HUES48 (cell line): ENCODE measurements around the gene ADCY7.

ENCODE experiments used
- H3K27ac ChIP-seq: one replicate; pipeline ENCODE4 v1.7.0; 2013; ENCODE audit warnings: low read depth, low read length, inconsistent platforms
- H3K27me3 ChIP-seq: 2 replicates; pipeline ENCODE4 v1.6.1; 2013; ENCODE audit warnings: mild to moderate bottlenecking, low read length; ENCODE audit not compliant: control insufficient read depth, insufficient read depth
- H3K36me3 ChIP-seq: 2 replicates; pipeline ENCODE4 v1.6.1; 2013; ENCODE audit warnings: low read length; ENCODE audit not compliant: control insufficient read depth, insufficient read depth
- H3K4me1 ChIP-seq: 2 replicates; pipeline ENCODE4 v1.6.1; 2013; ENCODE audit warnings: mild to moderate bottlenecking, low read length; ENCODE audit not compliant: control insufficient read depth, insufficient read depth
- H3K4me3 ChIP-seq: 2 replicates; pipeline ENCODE4 v1.5.1; 2013; ENCODE audit warnings: mild to moderate bottlenecking, low read depth, low read length
- H3K9ac ChIP-seq: 2 replicates; pipeline ENCODE4 v1.6.1; 2013; ENCODE audit warnings: mild to moderate bottlenecking, low read depth, low read length, moderate library complexity
- H3K9me3 ChIP-seq: 2 replicates; pipeline ENCODE4 v1.6.1; 2013; ENCODE audit warnings: low read length; ENCODE audit not compliant: control insufficient read depth, insufficient read depth

Gene ADCY7

DNA sequence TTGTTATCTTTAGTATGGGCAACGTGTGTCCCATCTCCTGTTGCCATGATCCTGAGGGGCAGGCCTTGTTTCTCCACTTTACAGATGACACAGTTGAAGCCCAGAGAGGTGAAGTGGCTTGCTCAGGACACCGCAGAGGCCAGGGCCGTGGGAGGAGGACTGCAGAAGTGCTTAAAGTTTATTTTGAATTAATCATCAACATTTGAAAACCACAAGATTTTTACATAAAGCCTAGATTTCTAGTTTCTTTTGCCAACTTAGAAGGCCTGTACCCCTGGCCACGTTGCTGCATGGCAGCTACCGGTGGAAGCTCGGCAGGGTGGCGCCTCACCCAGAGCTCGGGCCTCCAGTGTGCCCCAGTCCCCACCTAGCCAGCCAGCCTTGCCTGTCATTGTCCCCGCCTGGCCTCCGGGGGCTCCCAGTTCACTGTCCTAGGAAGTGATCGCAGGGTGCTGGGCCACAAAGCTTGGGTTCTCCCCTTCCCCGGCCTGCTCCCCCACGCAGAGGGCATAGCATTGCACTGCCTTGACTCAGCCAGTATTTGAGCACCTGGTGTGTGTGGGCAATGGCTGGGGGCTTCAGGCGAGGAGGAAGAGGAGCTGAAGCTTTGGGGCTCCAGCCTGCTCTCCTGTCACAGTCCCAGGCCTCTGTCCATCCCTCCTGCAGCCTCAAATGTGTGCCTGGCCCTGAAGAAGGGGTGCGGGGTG is 14.8 kb upstream of the ADCY7 start:
- Histone ChIP-seq H3K27me3 (peaks cover 4% of the 10 kb centered on the region; the same call in 1 of the 2 replicates), H3K27ac (no peak overlapping the region), H3K4me3 (no peak overlapping the region), H3K9me3 (no peaks in the 10 kb centered on the region), H3K9ac (no peak overlapping the region; the same call in 1 of the 2 replicates), H3K4me1 (peaks cover 9% of the 10 kb centered on the region; the same call in 1 of the 2 replicates), H3K36me3 (no peaks in the 10 kb centered on the region)

DNA sequence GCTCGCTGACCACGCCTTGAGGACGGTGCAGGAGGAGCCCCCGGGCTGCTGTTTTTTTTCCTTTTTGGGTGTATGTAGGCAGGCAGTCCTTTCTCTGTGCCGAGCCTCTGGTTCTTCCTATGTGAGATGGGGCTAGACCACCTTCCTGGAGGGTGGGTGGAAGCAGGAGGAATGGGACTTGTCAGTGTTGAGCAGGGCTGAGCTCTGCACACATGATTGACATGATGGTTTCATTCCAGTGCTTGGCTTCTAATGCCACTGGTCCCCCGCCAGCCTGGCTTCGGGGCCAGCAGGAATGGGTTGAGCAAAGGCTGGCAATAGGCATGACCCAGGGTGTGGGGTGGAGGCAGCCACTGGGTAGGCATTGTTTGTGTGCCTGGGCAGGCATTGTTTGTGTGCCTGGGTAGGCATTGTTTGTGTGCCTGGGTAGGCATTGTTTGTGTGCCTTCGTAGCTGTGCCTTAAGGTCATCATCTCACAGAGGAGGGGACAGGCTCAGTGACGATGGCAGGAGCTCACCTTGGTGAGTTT is 14.2 kb upstream of the ADCY7 start:
- no peaks in the 10 kb centered on the region for H3K9me3 ChIP-seq
- no peak overlapping the region for H3K4me3 ChIP-seq
- no peak overlapping the region for H3K27ac ChIP-seq
- H3K9ac ChIP-seq, result no peak overlapping the region
- H3K36me3 ChIP-seq, result no peaks in the 10 kb centered on the region
- no peaks in the 10 kb centered on the region for H3K27me3 ChIP-seq
- peaks cover 6% of the 10 kb centered on the region; the same call in 1 of the 2 replicates for H3K4me1 ChIP-seq

DNA sequence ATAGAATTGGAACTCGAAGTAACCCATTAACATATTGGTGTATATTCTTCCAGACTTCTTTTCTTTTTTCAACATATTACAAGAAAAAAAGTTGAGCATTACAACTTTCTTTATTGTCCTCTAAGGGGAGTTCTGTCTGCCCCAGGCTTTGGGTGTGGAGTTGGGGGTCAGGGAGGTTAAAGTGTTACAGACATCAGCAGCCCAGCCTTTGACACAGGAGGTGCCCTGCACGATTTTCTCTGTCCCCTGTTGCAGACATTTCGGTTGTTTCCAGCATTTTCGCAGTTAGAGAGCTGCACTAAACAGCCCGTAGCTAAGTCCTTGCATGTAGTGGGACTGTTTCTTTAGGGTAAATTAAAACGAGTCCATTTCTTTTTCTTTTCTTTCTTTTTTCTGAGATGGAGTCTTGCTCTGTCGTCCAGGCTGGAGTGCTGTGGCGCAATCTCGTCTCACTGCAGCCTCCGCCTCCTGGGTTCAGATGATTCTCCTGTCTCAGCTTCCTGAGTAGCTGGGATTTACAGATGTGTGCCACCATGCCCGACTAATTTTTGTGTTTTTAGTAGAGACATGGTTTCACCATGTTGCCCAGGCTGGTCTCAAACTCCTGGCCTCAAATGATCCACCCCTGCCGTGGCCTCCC is 13.4 kb upstream of the ADCY7 start:
- H3K4me3 ChIP-seq, result no peak overlapping the region
- peaks cover 6% of the 10 kb centered on the region; the same call in 1 of the 2 replicates for H3K4me1 ChIP-seq
- H3K36me3 ChIP-seq, result no peaks in the 10 kb centered on the region
- no peak overlapping the region for H3K9ac ChIP-seq
- no peaks in the 10 kb centered on the region for H3K9me3 ChIP-seq
- H3K27ac ChIP-seq, result no peak overlapping the region
- H3K27me3 ChIP-seq, result no peaks in the 10 kb centered on the region

DNA sequence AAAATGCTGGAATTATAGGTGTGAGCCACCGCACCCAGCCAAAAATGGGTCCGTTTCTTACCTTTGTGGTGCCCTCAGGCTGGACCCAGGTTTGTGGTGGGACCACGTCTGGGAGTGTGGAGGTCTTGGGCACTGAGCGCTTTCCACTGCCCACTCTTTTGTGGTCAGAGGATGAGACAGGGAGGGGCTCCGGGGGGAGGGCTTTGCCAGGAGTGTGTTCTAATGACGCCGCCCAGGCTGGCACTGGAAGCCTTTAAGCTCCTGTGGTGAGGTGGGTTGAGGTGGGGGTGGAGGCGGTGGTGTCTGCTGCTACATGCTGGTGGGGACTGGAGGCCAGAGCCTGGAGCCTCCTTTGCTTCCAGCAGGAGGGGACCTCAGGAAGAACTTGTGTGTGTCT is 12.8 kb upstream of the ADCY7 start:
- H3K4me1 ChIP-seq, result peaks cover 6% of the 10 kb centered on the region; the same call in 1 of the 2 replicates
- H3K36me3 ChIP-seq, result no peaks in the 10 kb centered on the region
- H3K9ac ChIP-seq, result no peak overlapping the region
- H3K27ac ChIP-seq, result no peak overlapping the region
- H3K4me3 ChIP-seq, result no peak overlapping the region
- H3K9me3 ChIP-seq, result no peaks in the 10 kb centered on the region
- H3K27me3 ChIP-seq, result no peaks in the 10 kb centered on the region

DNA sequence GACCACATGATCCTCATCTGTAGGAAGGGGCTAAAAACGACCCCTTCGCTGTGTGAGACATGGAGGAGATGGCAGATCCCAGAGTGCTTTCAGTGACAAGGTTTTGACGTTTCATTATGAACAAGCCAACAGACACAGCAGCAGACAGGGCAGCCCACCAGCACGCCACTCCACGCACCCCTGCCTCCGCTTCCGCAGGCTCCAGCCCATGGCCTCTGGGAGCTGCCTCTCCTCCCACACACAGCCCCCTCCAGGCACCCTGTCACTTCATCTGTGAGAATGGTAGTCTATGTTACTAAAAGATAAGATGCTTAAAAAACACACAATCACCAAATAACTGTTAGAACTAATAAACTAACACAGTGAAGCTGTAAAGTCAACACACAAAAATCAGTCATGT is 12.3 kb upstream of the ADCY7 start:
- no peaks in the 10 kb centered on the region for H3K9me3 ChIP-seq
- no peak overlapping the region for H3K27ac ChIP-seq
- H3K4me3 ChIP-seq, result no peak overlapping the region
- no peak overlapping the region for H3K9ac ChIP-seq
- H3K36me3 ChIP-seq, result no peaks in the 10 kb centered on the region
- H3K4me1 ChIP-seq, result peaks cover 6% of the 10 kb centered on the region; the same call in 1 of the 2 replicates
- H3K27me3 ChIP-seq, result no peaks in the 10 kb centered on the region

DNA sequence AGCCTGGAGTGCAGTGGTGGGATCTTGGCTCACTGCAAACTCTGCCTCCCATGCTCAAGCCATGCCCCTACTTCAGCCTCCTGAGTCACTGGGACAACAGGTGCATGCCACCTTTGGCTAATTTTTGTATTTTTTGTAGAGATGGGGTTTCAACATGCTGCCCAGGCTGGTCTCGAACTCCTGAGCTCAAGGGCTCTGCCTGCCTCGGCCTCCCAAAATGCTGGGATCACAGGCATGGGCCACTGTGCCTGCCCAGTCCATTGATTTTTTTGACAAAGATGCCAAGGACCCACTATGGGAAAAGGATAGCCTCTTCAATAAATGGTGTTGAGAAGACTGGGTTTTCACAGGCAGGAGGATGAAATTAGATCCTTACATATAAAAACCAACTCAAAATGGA is 10.8 kb upstream of the ADCY7 start:
- Histone ChIP-seq H3K9me3 (no peaks in the 10 kb centered on the region), H3K36me3 (no peaks in the 10 kb centered on the region), H3K4me3 (no peak overlapping the region), H3K4me1 (no peaks in the 10 kb centered on the region), H3K27me3 (no peaks in the 10 kb centered on the region), H3K27ac (no peak overlapping the region), H3K9ac (no peak overlapping the region)

DNA sequence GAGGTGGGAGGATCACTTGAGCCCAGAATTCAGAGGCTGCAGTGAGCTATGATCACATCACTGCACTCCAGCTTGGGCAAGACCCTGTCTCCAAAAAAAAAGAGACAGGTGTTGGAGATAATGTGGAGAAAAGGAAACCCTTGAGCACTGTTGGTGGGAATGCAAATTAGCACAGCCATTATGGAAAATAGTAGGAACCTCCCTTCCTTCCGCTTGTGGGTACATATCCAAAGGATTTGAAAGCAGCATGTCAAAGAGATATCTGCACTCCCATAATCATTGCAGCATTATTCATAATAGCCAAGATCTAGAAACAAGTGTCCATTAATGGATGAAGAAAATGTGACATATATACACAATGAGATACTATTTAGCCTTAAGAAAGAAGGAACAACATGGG is 9.7 kb upstream of the ADCY7 start:
- no peak overlapping the region for H3K4me3 ChIP-seq
- no peaks in the 10 kb centered on the region for H3K4me1 ChIP-seq
- H3K9me3 ChIP-seq, result no peaks in the 10 kb centered on the region
- no peak overlapping the region for H3K27ac ChIP-seq
- H3K27me3 ChIP-seq, result no peaks in the 10 kb centered on the region
- H3K9ac ChIP-seq, result no peak overlapping the region
- no peaks in the 10 kb centered on the region for H3K36me3 ChIP-seq

DNA sequence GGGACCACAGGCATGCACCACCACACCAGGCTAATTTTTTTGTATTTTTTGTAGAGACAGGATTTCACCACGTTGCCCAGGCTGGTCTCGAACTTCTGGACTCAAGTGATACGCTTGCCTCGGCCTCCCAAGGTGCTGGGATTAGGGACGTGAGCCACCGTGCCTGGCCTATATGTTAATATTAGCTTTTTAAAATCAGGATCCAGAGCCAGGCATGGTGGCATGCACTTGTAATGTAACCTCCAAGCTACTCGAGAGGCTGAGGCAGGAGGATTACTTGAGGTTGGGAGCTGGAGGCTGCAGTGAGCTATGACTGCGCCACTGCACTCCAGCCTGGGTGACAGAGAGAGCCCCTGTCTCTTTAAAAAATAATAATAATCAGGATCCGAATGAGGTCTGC is 8.5 kb upstream of the ADCY7 start:
- Histone ChIP-seq H3K9me3 (no peaks in the 10 kb centered on the region), H3K4me1 (no peaks in the 10 kb centered on the region), H3K36me3 (no peaks in the 10 kb centered on the region), H3K27me3 (no peaks in the 10 kb centered on the region), H3K27ac (no peak overlapping the region), H3K4me3 (no peak overlapping the region), H3K9ac (no peak overlapping the region)

DNA sequence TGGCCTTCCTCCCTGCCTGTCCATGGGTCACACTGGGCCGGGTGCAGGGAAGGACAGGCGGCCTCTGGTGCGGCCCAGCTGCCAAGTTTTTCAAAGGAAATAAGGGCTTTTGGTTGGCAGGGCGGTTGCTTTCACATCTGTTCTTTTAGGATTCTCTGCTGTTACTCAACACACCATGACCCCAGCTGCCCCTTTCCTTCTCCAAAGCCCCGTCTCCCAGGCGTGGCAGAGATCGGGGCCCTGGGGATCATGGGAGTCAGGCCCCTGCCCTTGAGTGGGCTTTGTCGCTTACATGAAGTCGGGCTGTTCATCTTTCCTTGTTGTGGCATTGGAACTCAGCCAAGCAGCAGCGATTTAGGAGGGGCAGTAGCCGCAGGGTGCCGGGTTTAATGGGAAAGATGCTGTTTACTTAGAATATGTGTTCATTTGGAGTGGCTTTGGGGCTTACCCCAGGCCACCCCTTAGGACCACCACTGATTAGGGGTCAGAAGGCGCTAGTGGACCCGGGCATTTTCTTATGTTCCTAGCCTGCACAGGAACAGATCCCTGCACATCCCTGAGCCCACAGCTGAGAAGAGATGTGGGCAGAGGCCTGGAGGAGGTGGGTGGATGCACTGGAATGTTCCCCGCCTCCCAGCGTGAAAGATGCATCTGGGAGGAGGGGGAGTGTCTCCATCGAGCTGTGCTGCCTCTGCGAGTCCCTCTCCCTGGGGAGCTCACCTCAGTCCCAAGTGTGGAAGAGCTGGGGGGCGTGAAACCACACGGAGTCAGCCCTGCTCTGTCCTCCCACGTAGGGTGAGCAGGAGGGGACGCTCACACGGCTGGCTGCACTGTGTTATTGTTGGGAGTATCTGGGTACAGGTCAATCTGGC is 6.8 kb upstream of the ADCY7 start:
- no peak overlapping the region for H3K4me3 ChIP-seq
- H3K9me3 ChIP-seq, result no peaks in the 10 kb centered on the region
- H3K4me1 ChIP-seq, result no peaks in the 10 kb centered on the region
- no peaks in the 10 kb centered on the region for H3K36me3 ChIP-seq
- no peaks in the 10 kb centered on the region for H3K27me3 ChIP-seq
- no peak overlapping the region for H3K9ac ChIP-seq
- H3K27ac ChIP-seq, result no peak overlapping the region

DNA sequence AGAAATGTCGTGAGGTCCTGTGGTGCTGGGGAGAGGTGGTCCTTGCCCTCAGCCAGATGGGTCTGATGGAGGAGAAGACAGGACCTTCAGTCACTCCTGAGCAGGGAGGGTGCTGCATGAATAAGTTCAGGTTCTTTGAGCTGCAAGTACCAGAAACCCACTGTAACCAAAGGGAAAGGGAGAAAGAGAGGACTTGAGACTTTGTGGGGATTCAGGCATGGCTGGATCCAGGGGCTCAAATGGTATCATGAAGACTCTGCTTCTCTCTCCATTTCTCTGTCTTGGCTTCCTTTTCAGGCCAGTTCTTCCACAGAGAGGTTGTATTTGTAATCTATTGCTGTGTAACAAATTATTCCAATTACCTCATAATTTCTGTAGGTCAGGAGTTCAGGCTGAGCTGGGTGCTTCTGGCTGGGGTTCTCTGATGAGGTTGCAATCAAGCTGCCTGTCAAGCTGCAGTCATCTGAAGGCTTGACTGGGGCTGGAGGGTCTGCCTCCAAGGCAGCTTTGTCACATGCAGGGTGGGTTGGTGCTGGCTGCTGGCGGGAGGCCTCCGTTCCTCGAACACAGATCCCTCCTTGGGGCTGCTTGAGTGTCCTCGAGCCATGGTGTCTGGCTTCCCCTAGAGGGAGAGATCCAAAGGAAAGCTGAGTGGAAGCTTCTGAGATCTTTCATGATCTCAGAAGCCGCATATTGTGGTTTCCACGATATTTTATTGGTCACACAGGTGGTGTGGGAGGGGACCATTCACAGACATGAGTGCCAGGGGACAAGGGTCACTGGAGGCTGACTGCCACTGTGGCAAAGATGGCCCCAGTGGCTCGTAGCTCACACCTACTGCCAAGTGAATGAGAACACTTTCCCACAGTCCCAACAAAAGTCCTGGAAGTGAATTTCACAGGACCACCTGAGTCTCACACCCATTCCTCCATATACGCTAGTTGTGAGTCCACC is 5.9 kb upstream of the ADCY7 start:
- no peaks in the 10 kb centered on the region for H3K27me3 ChIP-seq
- H3K4me1 ChIP-seq, result no peaks in the 10 kb centered on the region
- no peaks in the 10 kb centered on the region for H3K9me3 ChIP-seq
- H3K9ac ChIP-seq, result no peak overlapping the region
- no peak overlapping the region for H3K27ac ChIP-seq
- H3K36me3 ChIP-seq, result no peaks in the 10 kb centered on the region
- no peak overlapping the region for H3K4me3 ChIP-seq
